HG02678 (cell line): Measurements from ENCODE around the gene SPATA25.
A peak's percentile ranks its signal among the peaks of the same experiment; 100 is the strongest.
"Not testable (repeated sequence)": the region's sequence is repeated elsewhere in the genome, so short reads cannot be mapped to it uniquely, and the experiment has no call there.

Source experiments
- ATAC-seq: cut with Tn5 transposase; IDR thresholded peaks from one replicate; pipeline ENCODE4 v1.9.1; 2021; ENCODE audit warnings: mild to moderate bottlenecking, moderate library complexity; ENCODE audit not compliant: unreplicated experiment

The SPATA25 gene

GRCh38 chr20:45894797-45895196, 7.4 kb upstream of the SPATA25 start:
- ATAC-seq = no peak

- no peak for ATAC-seq
Observed at GRCh38 chr20:45893831-45894230, 6.4 kb upstream of the SPATA25 start.

GRCh38 chr20:45892828-45893500, 5.5 kb upstream of the SPATA25 start:
- ATAC-seq = no peak

GRCh38 chr20:45892049-45892825, 4.8 kb upstream of the SPATA25 start:
- ATAC-seq = no peak

- peak; percentile 81 for ATAC-seq
Observed at GRCh38 chr20:45890985-45891983, 3.9 kb upstream of the SPATA25 start, which contains the start of the genes CTSA and NEURL2. CTSA (plus strand) TSS chr20:45891335; CDS start chr20:45891569, 234 bp downstream. NEURL2 (minus strand) TSS chr20:45891208; CDS start chr20:45890991, 217 bp downstream.

GRCh38 chr20:45890077-45890984, 2.9 kb upstream of the SPATA25 start:
- ATAC-seq = peak; percentile 27

GRCh38 chr20:45888681-45889080, 1.3 kb upstream of the SPATA25 start:
- no peak for ATAC-seq

- no peak for ATAC-seq
Observed at GRCh38 chr20:45886590-45887345, 654 bp downstream of the SPATA25 start.

- ATAC-seq = no peak
Observed at GRCh38 chr20:45883100-45883469, 4.3 kb downstream of the SPATA25 start.

- ATAC-seq = no peak
Observed at GRCh38 chr20:45882469-45883099, 4.8 kb downstream of the SPATA25 start.

GRCh38 chr20:45880988-45881788, 6.2 kb downstream of the SPATA25 start, which contains the start of gene ZSWIM1:
ZSWIM1 (plus strand) TSS chr20:45881227; CDS start chr20:45882593, 1,366 bp downstream.
- ATAC-seq = peak; percentile 97

GRCh38 chr20:45878076-45878761, 9.2 kb downstream of the SPATA25 start:
- no peak for ATAC-seq

- no peak for ATAC-seq
Observed at GRCh38 chr20:45874576-45874975, 12.8 kb downstream of the SPATA25 start.

GRCh38 chr20:45874104-45874481, 13.3 kb downstream of the SPATA25 start:
- ATAC-seq = not testable (repeated sequence)

- ATAC-seq = no peak
Observed at GRCh38 chr20:45873409-45874103, 13.9 kb downstream of the SPATA25 start.

GRCh38 chr20:45872626-45873025, 14.8 kb downstream of the SPATA25 start:
- no peak for ATAC-seq

GRCh38 chr20:45867819-45868176, 19.6 kb downstream of the SPATA25 start:
- no peak for ATAC-seq
